ENCODE data around the gene MRPL14.

DNA sequence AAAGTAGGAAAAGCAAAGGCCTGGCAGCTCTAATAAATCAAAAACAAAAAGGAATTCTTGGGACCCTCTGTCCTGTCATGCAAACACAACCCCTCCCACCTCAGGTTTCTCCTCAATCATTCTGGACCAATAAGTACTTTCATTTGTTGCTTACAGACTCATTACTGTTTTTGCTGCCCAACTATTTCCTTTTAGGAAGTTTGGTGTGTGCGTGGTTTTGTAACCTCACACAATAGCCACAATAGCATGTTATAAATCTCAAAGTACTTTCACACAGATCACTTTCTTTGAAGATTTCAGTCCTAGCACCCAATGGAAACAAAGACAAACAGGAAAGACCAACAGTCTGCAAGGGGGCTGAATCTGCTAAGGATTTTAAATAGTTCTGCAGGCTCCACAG lies 4.5 kb downstream of the MRPL14 start:
- TF ChIP-seq MAFK (IDR thresholded peaks at IDR 0.05; ENCODE audit: low read depth, low read length), result no peak
- TF ChIP-seq, protein P1, sequence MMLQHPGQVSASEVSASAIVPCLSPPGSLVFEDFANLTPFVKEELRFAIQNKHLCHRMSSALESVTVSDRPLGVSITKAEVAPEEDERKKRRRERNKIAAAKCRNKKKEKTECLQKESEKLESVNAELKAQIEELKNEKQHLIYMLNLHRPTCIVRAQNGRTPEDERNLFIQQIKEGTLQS (IDR thresholded peaks at IDR 0.05; ENCODE audit: insufficient read depth, low read depth, low read length), result no peak
- no peak for TF ChIP-seq ZNF274 (IDR thresholded peaks at IDR 0.05; ENCODE audit: borderline replicate concordance, extremely low read depth, low read length)
- TF ChIP-seq, protein P2, sequence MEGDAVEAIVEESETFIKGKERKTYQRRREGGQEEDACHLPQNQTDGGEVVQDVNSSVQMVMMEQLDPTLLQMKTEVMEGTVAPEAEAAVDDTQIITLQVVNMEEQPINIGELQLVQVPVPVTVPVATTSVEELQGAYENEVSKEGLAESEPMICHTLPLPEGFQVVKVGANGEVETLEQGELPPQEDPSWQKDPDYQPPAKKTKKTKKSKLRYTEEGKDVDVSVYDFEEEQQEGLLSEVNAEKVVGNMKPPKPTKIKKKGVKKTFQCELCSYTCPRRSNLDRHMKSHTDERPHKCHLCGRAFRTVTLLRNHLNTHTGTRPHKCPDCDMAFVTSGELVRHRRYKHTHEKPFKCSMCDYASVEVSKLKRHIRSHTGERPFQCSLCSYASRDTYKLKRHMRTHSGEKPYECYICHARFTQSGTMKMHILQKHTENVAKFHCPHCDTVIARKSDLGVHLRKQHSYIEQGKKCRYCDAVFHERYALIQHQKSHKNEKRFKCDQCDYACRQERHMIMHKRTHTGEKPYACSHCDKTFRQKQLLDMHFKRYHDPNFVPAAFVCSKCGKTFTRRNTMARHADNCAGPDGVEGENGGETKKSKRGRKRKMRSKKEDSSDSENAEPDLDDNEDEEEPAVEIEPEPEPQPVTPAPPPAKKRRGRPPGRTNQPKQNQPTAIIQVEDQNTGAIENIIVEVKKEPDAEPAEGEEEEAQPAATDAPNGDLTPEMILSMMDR (IDR thresholded peaks at IDR 0.05; ENCODE audit: control extremely low read depth in 1 of 3, insufficient read depth in 1 of 3, low read depth in 1 of 3, low read length in 3 of 3), result no peak
- TF ChIP-seq EZH2 (IDR thresholded peaks at IDR 0.05; ENCODE audit: low read depth, low read length, severe bottlenecking), result no peak
- TF ChIP-seq, protein P3, sequence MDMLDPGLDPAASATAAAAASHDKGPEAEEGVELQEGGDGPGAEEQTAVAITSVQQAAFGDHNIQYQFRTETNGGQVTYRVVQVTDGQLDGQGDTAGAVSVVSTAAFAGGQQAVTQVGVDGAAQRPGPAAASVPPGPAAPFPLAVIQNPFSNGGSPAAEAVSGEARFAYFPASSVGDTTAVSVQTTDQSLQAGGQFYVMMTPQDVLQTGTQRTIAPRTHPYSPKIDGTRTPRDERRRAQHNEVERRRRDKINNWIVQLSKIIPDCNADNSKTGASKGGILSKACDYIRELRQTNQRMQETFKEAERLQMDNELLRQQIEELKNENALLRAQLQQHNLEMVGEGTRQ (IDR thresholded peaks at IDR 0.05; ENCODE audit: low read length), result no peak
